Measurements from ENCODE around the gene NUP85.
A peak's percentile ranks its signal among the peaks of the same experiment; 100 is the strongest.
"Not testable (repeated sequence)": the region's sequence is repeated elsewhere in the genome, so short reads cannot be mapped to it uniquely, and the experiment has no call there.

Gene NUP85

GRCh38 chr17:75205037-75205792 lies at the start of gene NUP85:
NUP85 (plus strand) TSS chr17:75205679; CDS start chr17:75205762, 83 bp downstream.
- DNase-seq (ENCODE audit: low spot score): peak; percentile 100

- DNase-seq (ENCODE audit: low spot score): not testable (repeated sequence)
These were observed 47.0 kb upstream of the NUP85 start for GRCh38 chr17:75158480-75158879.

GRCh38 chr17:75159196-75160031 lies 46.1 kb upstream of the NUP85 start:
- no peak for DNase-seq (ENCODE audit: low spot score)

- DNase-seq (ENCODE audit: low spot score): no peak
These were observed 45.3 kb upstream of the NUP85 start for GRCh38 chr17:75160211-75160610.

- DNase-seq (ENCODE audit: low spot score): no peak
These were observed 42.4 kb upstream of the NUP85 start for GRCh38 chr17:75163074-75163473.

GRCh38 chr17:75164606-75165005 lies 40.9 kb upstream of the NUP85 start:
- not testable (repeated sequence) for DNase-seq (ENCODE audit: low spot score)

- DNase-seq (ENCODE audit: low spot score): no peak
These were observed 36.5 kb upstream of the NUP85 start for GRCh38 chr17:75168998-75169397.

GRCh38 chr17:75173526-75173925 lies 32.0 kb upstream of the NUP85 start:
- DNase-seq (ENCODE audit: low spot score): no peak

GRCh38 chr17:75174996-75175395 lies 30.5 kb upstream of the NUP85 start:
- DNase-seq (ENCODE audit: low spot score): no peak

GRCh38 chr17:75176625-75177024 lies 28.9 kb upstream of the NUP85 start:
- DNase-seq (ENCODE audit: low spot score): no peak

- no peak for DNase-seq (ENCODE audit: low spot score)
These were observed 27.0 kb upstream of the NUP85 start for GRCh38 chr17:75178453-75178852.

- DNase-seq (ENCODE audit: low spot score): no peak
These were observed 24.4 kb upstream of the NUP85 start for GRCh38 chr17:75181110-75181509.

GRCh38 chr17:75181608-75182318 lies 23.7 kb upstream of the NUP85 start:
- DNase-seq (ENCODE audit: low spot score): peak; percentile 26

- DNase-seq (ENCODE audit: low spot score): no peak
These were observed 23.2 kb upstream of the NUP85 start for GRCh38 chr17:75182319-75182568.

GRCh38 chr17:75182569-75183436 lies 22.7 kb upstream of the NUP85 start, which contains the start of gene SUMO2:
SUMO2 (minus strand) TSS chr17:75182959; CDS start chr17:75182834, 125 bp downstream.
- DNase-seq (ENCODE audit: low spot score): peak; percentile 99

GRCh38 chr17:75183999-75184884 lies 21.2 kb upstream of the NUP85 start:
- no peak for DNase-seq (ENCODE audit: low spot score)

GRCh38 chr17:75188614-75189013 lies 16.9 kb upstream of the NUP85 start:
- no peak for DNase-seq (ENCODE audit: low spot score)

- DNase-seq (ENCODE audit: low spot score): no peak
These were observed 13.9 kb upstream of the NUP85 start for GRCh38 chr17:75191584-75191983.

- DNase-seq (ENCODE audit: low spot score): peak; percentile 17
These were observed 10.6 kb upstream of the NUP85 start for GRCh38 chr17:75194879-75195278.

GRCh38 chr17:75199886-75200618 lies 5.4 kb upstream of the NUP85 start:
- no peak for DNase-seq (ENCODE audit: low spot score)
